Gastroesophageal sphincter (tissue), 4 donors: Measurements from ENCODE around the gene BCDIN3D. TPM values are rescaled to one million over a fixed set of nuclear protein-coding genes. Genes with fewer than 3 reads are reported as not detected.
A peak's percentile ranks its signal among the peaks of the same experiment; 100 is the strongest.

Experiments
- ATAC-seq: fragments of 150-250 bp; one replicate; pipeline ENCODE4 v1.9.1; 2016; ENCODE audit warnings: mild to moderate bottlenecking, moderate library complexity
- H3K27ac ChIP-seq, 4 donors: fragments of 200-600 bp; sonication (generic) in 3 of 4; 1 replicate in 3 of 4; 2 replicates in 1 of 4; pipeline ENCODE4 v1.5.1; 2016 to 2019
- H3K27me3 ChIP-seq: fragments of 200-600 bp; sonication (generic); one replicate; pipeline ENCODE4 v1.5.1; 2019
- H3K36me3 ChIP-seq, 2 donors: fragments of 200-600 bp; sonication (generic); one replicate each; pipeline ENCODE4 v1.5.1; 2019; ENCODE audit warnings: control low read depth in 1 of 2
- H3K4me1 ChIP-seq, 3 donors: fragments of 200-600 bp; sonication (generic); 1 replicate in 2 of 3; 2 replicates in 1 of 3; pipeline ENCODE4 v1.5.1; 2016 to 2019; ENCODE audit warnings: control low read depth in 2 of 3
- H3K4me3 ChIP-seq, 2 donors: fragments of 200-600 bp; sonication (generic); one replicate each; pipeline ENCODE4 v1.5.1; 2019; ENCODE audit warnings: mild to moderate bottlenecking in 1 of 2, moderate library complexity in 1 of 2
- H3K9me3 ChIP-seq, 3 donors: fragments of 200-600 bp; sonication (generic); one replicate each; pipeline ENCODE4 v1.5.1; 2017 to 2019; ENCODE audit warnings: control low read depth in 2 of 3
- EP300 ChIP-seq: sonication (generic); formaldehyde crosslinking; IDR thresholded peaks from one replicate; pipeline ENCODE4 v1.6.1; 2017; ENCODE audit warnings: antibody characterized with exemption, mild to moderate bottlenecking
- POLR2A ChIP-seq, 2 donors: fragments of 450-650 bp; IDR thresholded peaks; one replicate each; pipeline ENCODE4 v1.6.1; 2017; ENCODE audit warnings: antibody characterized with exemption in 2 of 2, mild to moderate bottlenecking in 2 of 2, moderate library complexity in 1 of 2
- POLR2AphosphoS5 ChIP-seq: sonication (generic); formaldehyde crosslinking; IDR thresholded peaks from one replicate; pipeline ENCODE4 v1.6.1; 2017; ENCODE audit warnings: antibody characterized with exemption
- WGBS, 2 donors: methylation state at CpG; one replicate each; pipeline ENCODE4 v1.1.5; 2018; ENCODE audit warnings: low coverage in 1 of 2; 5-methylcytosine and 5-hydroxymethylcytosine counted together
- total RNA-seq, 4 donors: library from RNA; depleted of rRNA; stranded (reverse); fragments of >200 nt; gene quantifications; one replicate each; pipeline ENCODE4 v1.1.0, GENCODE V29; 2016
- TF ChIP-seq, protein P1 (sequence below), 4 experiments: fragments of 200-600 bp in 2 of 4; fragments of 450-650 bp in 2 of 4; sonication (generic) in 1 of 4; IDR thresholded peaks; one replicate each; pipeline ENCODE4 v1.5.1; 2017 to 2019; ENCODE audit warnings: antibody characterized with exemption in 4 of 4, mild to moderate bottlenecking in 2 of 4, moderate library complexity in 2 of 4

Gene BCDIN3D
- total RNA-seq, 4 donors from 2014 or later, result 2.6 to 4.7 (median 3.4) TPM

DNA sequence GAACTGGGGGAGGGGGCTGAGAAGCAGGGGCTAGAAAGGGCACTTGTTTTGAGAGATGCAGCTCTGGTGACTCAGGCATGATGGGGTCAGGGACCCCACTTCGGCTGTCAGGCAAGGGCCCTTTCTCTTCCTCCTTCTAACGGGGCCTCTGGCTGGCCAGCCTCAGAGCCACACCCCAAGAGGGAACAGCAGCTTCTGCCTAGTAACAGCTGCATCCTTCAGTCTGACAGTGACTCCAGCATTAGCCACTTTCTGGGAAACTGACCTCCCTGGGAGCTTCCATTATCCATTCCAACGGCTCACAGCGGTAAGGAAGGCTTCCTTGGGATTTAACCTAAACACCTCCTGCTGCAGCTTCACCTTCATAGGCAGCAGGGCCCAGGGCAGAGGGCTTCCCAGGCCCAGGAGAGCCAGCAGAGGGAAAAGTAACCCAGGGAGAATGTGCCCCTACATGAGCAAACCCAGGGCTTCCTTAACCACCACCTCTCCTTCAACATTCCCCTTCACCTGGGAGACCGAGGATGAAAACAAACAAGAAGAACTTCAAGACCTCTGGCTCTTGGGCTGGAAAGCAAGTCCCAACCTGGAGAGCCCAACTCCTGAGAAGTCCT lies 17.4 kb downstream of the BCDIN3D start:
- no peaks in the 10 kb centered on the region for H3K9me3 ChIP-seq
- no peak for TF ChIP-seq EP300
- no peak for TF ChIP-seq POLR2A (IDR thresholded peaks at IDR 0.05)
- no peak for TF ChIP-seq POLR2AphosphoS5
- TF ChIP-seq, protein P1, sequence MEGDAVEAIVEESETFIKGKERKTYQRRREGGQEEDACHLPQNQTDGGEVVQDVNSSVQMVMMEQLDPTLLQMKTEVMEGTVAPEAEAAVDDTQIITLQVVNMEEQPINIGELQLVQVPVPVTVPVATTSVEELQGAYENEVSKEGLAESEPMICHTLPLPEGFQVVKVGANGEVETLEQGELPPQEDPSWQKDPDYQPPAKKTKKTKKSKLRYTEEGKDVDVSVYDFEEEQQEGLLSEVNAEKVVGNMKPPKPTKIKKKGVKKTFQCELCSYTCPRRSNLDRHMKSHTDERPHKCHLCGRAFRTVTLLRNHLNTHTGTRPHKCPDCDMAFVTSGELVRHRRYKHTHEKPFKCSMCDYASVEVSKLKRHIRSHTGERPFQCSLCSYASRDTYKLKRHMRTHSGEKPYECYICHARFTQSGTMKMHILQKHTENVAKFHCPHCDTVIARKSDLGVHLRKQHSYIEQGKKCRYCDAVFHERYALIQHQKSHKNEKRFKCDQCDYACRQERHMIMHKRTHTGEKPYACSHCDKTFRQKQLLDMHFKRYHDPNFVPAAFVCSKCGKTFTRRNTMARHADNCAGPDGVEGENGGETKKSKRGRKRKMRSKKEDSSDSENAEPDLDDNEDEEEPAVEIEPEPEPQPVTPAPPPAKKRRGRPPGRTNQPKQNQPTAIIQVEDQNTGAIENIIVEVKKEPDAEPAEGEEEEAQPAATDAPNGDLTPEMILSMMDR (IDR thresholded peaks at IDR 0.05), result no peak
- H3K4me3 ChIP-seq, result no peak overlapping the region
- 45% methylated on average over 2 of the region's 5 CpGs; no CpG with 5 or more reads in 1 of the 2 donors for WGBS, 2 donors
- H3K27me3 ChIP-seq, result no peaks in the 10 kb centered on the region
- peak overlapping the region in 3 of 4 donors; percentile 96 to 98 (median 97) for H3K27ac ChIP-seq
- H3K4me1 ChIP-seq, result peaks cover 10 to 81% (median 45%) of the 10 kb centered on the region in 3 donors
- ATAC-seq, result peak; percentile 25
- peaks cover 0 to 18% of the 10 kb centered on the region in 2 donors for H3K36me3 ChIP-seq

DNA sequence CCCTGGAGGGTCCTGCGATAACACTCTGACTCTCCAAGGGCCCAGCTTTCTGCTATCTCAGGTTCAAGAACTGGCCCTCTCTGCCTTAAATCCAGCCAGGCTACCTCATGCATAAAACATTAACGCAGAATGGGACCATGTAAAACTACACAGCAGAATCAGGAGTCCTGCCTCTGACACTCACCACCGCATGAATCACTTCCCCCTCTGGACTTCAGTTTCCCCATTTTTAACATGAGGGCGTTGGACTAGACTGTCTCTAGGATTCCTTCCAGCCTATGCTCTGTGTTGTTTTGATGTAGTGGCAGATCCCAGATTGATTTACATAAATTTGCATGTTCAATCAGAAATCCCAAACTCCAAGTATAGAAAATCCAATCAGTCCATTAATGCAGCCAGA lies 18.0 kb downstream of the BCDIN3D start:
- Histone ChIP-seq H3K27ac (peak overlapping the region in 3 of 4 donors; percentile 96 to 98 (median 97)), H3K27me3 (no peaks in the 10 kb centered on the region), H3K9me3 (no peaks in the 10 kb centered on the region), H3K4me3 (no peak overlapping the region), H3K36me3 (peaks cover 0 to 18% of the 10 kb centered on the region in 2 donors), H3K4me1 (peaks cover 10 to 87% (median 45%) of the 10 kb centered on the region in 3 donors)
- 42 to 68% methylated on average over 3 to 4 of the region's 4 CpGs for WGBS, 2 donors
- ATAC-seq, result no peak
- TF ChIP-seq, protein P1 (IDR thresholded peaks at IDR 0.05), result no peak
- no peak for TF ChIP-seq EP300
- no peak for TF ChIP-seq POLR2A (IDR thresholded peaks at IDR 0.05)
- TF ChIP-seq POLR2AphosphoS5, result no peak

DNA sequence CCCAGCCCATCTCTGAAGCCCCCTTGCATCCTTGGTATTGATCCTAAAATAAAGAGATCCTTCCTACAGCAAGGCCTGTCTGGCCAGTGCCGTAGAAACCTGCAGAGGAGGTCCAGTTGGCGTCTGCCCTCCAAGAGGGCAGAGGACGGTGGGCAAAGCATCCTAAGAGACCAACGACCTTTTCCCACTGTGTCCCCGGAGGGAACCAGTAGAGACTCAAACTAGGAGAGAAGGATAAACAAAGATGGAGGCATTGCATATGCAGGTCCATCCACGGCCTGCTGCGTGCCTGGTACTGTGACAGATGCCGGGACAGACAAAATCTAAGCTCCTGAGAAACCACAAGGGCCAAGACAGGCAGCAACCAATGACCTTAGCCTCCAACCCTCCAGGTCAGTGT lies 18.5 kb downstream of the BCDIN3D start:
- H3K36me3 ChIP-seq, result peaks cover 0 to 18% of the 10 kb centered on the region in 2 donors
- H3K4me3 ChIP-seq, result no peak overlapping the region
- H3K9me3 ChIP-seq, result no peaks in the 10 kb centered on the region
- 80 to 90% methylated on average over 1 to 2 of the region's 8 CpGs for WGBS, 2 donors
- TF ChIP-seq POLR2A (IDR thresholded peaks at IDR 0.05) (no peak), POLR2AphosphoS5 (no peak), EP300 (no peak)
- TF ChIP-seq, protein P1 (IDR thresholded peaks at IDR 0.05), result no peak
- H3K27me3 ChIP-seq, result no peaks in the 10 kb centered on the region
- ATAC-seq, result no peak
- H3K27ac ChIP-seq, result peak overlapping the region in 3 of 4 donors; percentile 96 to 98 (median 97)
- peaks cover 10 to 88% (median 45%) of the 10 kb centered on the region in 3 donors for H3K4me1 ChIP-seq

DNA sequence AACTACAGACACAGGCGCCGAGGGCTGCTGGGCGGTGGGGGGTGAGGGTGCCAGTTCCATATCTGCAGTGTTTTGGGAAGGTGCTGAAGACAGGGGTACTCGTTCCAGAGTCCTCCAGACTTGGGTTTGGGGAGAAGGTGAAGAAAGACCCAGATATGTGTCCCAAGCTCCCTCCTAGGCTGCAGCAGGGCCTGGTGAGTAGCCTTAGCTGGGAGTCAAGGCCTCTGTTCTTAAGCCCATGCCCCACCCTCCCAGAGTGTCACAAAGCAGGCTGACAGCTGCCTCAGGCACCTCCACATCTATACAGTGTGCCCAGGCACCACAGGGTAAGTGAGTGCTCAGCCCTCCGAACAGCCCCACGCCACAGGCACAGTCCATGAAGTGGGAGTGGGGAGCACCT lies 19.0 kb downstream of the BCDIN3D start:
- WGBS, 2 donors, result 87 to 89% methylated on average over 3 to 4 of the region's 6 CpGs
- peak overlapping the region in 2 of 4 donors; percentile 96 to 98 for H3K27ac ChIP-seq

DNA sequence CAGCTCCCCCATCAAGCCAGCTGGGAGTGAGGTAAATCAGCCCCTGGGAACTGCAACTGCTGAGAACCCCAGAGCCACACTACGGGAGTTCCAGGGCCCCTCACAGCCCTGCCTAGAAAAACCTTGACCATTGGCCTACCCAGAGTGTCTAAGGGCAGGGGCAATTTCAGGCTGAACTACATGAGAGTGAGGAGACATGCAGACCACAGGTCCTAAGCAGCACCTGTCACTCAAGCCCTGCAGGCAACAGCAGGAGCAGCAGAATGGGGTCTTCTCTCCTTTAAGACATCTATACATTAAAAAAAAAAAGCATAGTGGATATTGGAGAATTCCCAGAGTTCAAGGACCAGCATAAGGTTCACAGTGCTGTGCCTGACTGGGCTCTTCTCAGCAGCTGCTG lies 19.6 kb downstream of the BCDIN3D start:
- peaks cover 10 to 84% (median 45%) of the 10 kb centered on the region in 3 donors for H3K4me1 ChIP-seq
- no peaks in the 10 kb centered on the region for H3K27me3 ChIP-seq
- no peak for ATAC-seq
- H3K27ac ChIP-seq, result no peak overlapping the region
- H3K9me3 ChIP-seq, result no peaks in the 10 kb centered on the region
- WGBS, 2 donors, result no CpG with 5 or more reads among the region's 1 CpG
- H3K36me3 ChIP-seq, result peaks cover 0 to 18% of the 10 kb centered on the region in 2 donors
- no peak overlapping the region for H3K4me3 ChIP-seq
- no peak for TF ChIP-seq EP300
- no peak for TF ChIP-seq POLR2A (IDR thresholded peaks at IDR 0.05)
- TF ChIP-seq, protein P1 (IDR thresholded peaks at IDR 0.05), result no peak
- no peak for TF ChIP-seq POLR2AphosphoS5

More for the DNA sequence above, 19.0 kb downstream of the BCDIN3D start:
- no peak for ATAC-seq
- Histone ChIP-seq H3K27me3 (no peaks in the 10 kb centered on the region), H3K9me3 (no peaks in the 10 kb centered on the region), H3K36me3 (peaks cover 0 to 18% of the 10 kb centered on the region in 2 donors), H3K4me1 (peaks cover 10 to 87% (median 45%) of the 10 kb centered on the region in 3 donors), H3K4me3 (no peak overlapping the region)
- TF ChIP-seq POLR2AphosphoS5 (no peak), POLR2A (IDR thresholded peaks at IDR 0.05) (no peak)
